MM.1S (cell line): Measurements from ENCODE around the gene AMBRA1.

Source experiments
- EZH2 ChIP-seq: fragments of 300-600 bp; sonication (generic); optimal IDR thresholded peaks from 2 replicates; pipeline ENCODE3; 2017; ENCODE audit warnings: low read depth, mild to moderate bottlenecking, antibody characterized with exemption, low read length, mixed read lengths
- TF ChIP-seq, protein P1 (sequence below): fragments of 300-600 bp; sonication (generic); IDR thresholded peaks from 2 replicates; pipeline ENCODE4 v1.5.1; 2016; ENCODE audit warnings: antibody characterized with exemption, low read length, mixed read lengths

DNA sequence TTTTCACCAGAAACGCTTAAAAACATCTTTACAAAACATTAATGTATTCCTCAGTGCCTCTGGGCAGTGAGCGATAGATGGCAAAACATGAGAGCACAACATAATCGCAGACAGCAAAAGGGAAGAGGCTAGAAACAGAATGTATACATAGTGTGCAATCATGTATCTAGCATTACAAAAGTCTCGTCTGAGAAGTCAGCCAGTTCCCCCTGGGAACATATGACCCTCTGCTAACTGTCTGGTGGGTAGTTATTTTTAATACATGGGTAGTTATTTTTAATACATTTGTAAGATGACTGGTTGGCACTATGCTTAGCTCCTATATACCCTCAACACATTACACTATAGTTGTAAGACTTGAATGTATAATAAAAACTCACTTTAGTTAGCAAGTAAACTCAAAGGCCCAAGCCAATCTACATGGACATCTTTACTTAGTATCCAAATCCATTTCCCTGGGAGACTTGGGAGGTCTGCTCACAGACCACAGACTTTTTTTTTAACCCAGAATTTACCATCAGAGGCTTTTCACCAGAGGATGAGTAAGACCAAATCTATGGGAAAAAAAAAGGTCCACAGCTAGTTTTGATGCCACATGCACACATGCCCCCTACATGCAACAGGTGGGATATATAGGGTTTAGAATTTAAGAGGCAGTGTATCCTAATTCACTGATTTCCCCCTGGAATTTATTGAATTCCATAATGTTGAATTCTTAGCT is 71.7 kb downstream of the AMBRA1 start:
- TF ChIP-seq, protein P1, sequence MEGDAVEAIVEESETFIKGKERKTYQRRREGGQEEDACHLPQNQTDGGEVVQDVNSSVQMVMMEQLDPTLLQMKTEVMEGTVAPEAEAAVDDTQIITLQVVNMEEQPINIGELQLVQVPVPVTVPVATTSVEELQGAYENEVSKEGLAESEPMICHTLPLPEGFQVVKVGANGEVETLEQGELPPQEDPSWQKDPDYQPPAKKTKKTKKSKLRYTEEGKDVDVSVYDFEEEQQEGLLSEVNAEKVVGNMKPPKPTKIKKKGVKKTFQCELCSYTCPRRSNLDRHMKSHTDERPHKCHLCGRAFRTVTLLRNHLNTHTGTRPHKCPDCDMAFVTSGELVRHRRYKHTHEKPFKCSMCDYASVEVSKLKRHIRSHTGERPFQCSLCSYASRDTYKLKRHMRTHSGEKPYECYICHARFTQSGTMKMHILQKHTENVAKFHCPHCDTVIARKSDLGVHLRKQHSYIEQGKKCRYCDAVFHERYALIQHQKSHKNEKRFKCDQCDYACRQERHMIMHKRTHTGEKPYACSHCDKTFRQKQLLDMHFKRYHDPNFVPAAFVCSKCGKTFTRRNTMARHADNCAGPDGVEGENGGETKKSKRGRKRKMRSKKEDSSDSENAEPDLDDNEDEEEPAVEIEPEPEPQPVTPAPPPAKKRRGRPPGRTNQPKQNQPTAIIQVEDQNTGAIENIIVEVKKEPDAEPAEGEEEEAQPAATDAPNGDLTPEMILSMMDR: no peak
- TF ChIP-seq EZH2: no peak
